Measurements from ENCODE around the gene NECTIN2. TPM values are rescaled to one million over a fixed set of nuclear protein-coding genes. Genes with fewer than 3 reads are reported as not detected.

The NECTIN2 gene
- total and polyA plus RNA-seq, 2 experiments from 2014 or later, result 60.5 to 71.7 TPM

- H3K4me3 ChIP-seq, result no peak overlapping the region
- H3K9me3 ChIP-seq (ENCODE audit: low read depth), result no peaks in the 10 kb centered on the region
- no peaks in the 10 kb centered on the region for H3K9me2 ChIP-seq (ENCODE audit: insufficient read depth)
- no peak overlapping the region for H3K4me2 ChIP-seq (ENCODE audit: unreplicated experiment)
- H3K27ac ChIP-seq, result no peak overlapping the region
- H3F3A ChIP-seq (ENCODE audit: insufficient read depth), result peaks cover 7% of the 10 kb centered on the region; the same call in 1 of the 2 replicates
- H2AFZ ChIP-seq, result no peak overlapping the region
- H3K9ac ChIP-seq, result no peak overlapping the region
- H3K36me3 ChIP-seq (ENCODE audit: low read depth), result no peaks in the 10 kb centered on the region
- no peak for DNase-seq
- TF ChIP-seq EZH2 (IDR thresholded peaks at IDR 0.05; ENCODE audit: insufficient read depth, poor library complexity, severe bottlenecking) (no peak), EZH2phosphoT487 (IDR thresholded peaks at IDR 0.05; ENCODE audit: insufficient read depth, low read depth) (no peak)
- 83 to 86% methylated on average over 13 of the region's 13 CpGs for WGBS, 2 experiments (ENCODE audit: low coverage in 1 of 2, low lambda C conversion rate in 2 of 2, missing lambda C conversion rate in 2 of 2)
- in situ Hi-C loops (cut with MboI), result no loop called here
- no peaks in the 10 kb centered on the region for H4K20me1 ChIP-seq (ENCODE audit: insufficient read depth)
- no peaks in the 10 kb centered on the region for H3K79me2 ChIP-seq (ENCODE audit: insufficient read depth)
- H3K27me3 ChIP-seq (replicated peaks; ENCODE audit: insufficient read depth), result no peaks in the 10 kb centered on the region
- no peaks in the 10 kb centered on the region for H3K4me1 ChIP-seq (ENCODE audit: insufficient read depth)
Measured at GRCh38 chr19:44803442-44804428, 42.4 kb upstream of the NECTIN2 start.

DNA sequence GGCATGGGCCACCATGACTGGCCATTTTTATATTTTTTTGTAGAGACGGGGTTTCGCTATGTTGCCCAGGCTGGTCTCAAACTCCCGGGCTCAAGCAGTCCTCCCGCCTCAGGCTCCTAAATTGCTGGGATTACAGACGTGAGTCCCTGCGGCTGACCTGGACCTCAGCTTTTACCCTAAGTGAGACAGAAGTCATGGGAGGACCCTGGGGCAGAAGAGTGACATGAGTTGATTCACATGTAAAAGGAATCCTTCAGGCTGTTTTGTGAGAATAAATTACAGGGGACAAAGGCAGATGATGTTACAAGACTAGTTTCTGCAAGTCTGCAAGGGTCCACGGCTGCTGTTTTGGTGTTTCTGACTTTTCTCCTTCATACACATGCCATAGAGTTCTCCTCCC, 39.8 kb upstream of the NECTIN2 start:
- Histone ChIP-seq H3K36me3 (ENCODE audit: low read depth) (no peaks in the 10 kb centered on the region), H3K4me3 (no peak overlapping the region), H4K20me1 (ENCODE audit: insufficient read depth) (no peaks in the 10 kb centered on the region), H3K9me3 (ENCODE audit: low read depth) (no peaks in the 10 kb centered on the region), H3K4me1 (ENCODE audit: insufficient read depth) (peaks cover 5% of the 10 kb centered on the region; the same call in 1 of the 2 replicates), H3K27me3 (replicated peaks; ENCODE audit: insufficient read depth) (no peaks in the 10 kb centered on the region), H3K4me2 (ENCODE audit: unreplicated experiment) (no peak overlapping the region), H3K9me2 (ENCODE audit: insufficient read depth) (no peaks in the 10 kb centered on the region), H3K9ac (no peak overlapping the region), H3F3A (ENCODE audit: insufficient read depth) (peaks cover 7% of the 10 kb centered on the region; the same call in 1 of the 2 replicates), H3K27ac (no peak overlapping the region), H2AFZ (no peak overlapping the region), H3K79me2 (ENCODE audit: insufficient read depth) (no peaks in the 10 kb centered on the region)
- in situ Hi-C loops (cut with MboI), result no loop called here
- no peak for DNase-seq
- 47 to 56% methylated on average over 7 of the region's 7 CpGs for WGBS, 2 experiments (ENCODE audit: low coverage in 1 of 2, low lambda C conversion rate in 2 of 2, missing lambda C conversion rate in 2 of 2)
- TF ChIP-seq EZH2phosphoT487 (IDR thresholded peaks at IDR 0.05; ENCODE audit: insufficient read depth, low read depth) (no peak), EZH2 (IDR thresholded peaks at IDR 0.05; ENCODE audit: insufficient read depth, poor library complexity, severe bottlenecking) (no peak)

DNA sequence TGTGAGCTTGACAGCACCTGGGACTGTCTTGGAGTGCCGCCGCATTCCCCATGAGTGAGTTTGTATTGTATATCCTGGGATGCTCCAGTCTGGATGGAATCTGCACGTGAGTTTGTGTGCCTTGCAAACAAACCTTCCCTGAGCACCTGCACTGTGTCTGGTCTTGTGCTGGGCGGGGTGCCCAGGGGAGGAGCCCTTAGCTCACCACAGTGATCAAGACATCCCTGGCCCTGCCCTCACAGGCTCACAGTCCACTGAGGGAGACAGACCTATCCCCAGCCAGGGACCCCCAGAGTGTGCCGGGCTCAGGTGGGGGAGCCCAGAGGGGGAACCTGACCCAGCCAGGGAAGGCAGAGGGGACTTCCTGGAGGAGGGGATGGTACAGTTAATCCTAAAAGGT, 38.9 kb upstream of the NECTIN2 start:
- Histone ChIP-seq H2AFZ (no peak overlapping the region), H3K4me2 (ENCODE audit: unreplicated experiment) (no peak overlapping the region), H3K27me3 (replicated peaks; ENCODE audit: insufficient read depth) (no peaks in the 10 kb centered on the region), H3K4me3 (no peak overlapping the region), H3K4me1 (ENCODE audit: insufficient read depth) (peaks cover 5% of the 10 kb centered on the region; the same call in 1 of the 2 replicates), H3K36me3 (ENCODE audit: low read depth) (no peaks in the 10 kb centered on the region), H3K79me2 (ENCODE audit: insufficient read depth) (no peaks in the 10 kb centered on the region), H3K9me3 (ENCODE audit: low read depth) (no peaks in the 10 kb centered on the region), H4K20me1 (ENCODE audit: insufficient read depth) (no peaks in the 10 kb centered on the region), H3K9me2 (ENCODE audit: insufficient read depth) (no peaks in the 10 kb centered on the region), H3K27ac (no peak overlapping the region), H3K9ac (no peak overlapping the region), H3F3A (ENCODE audit: insufficient read depth) (peaks cover 7% of the 10 kb centered on the region; the same call in 1 of the 2 replicates)
- 56% methylated on average over 5 of the region's 5 CpGs for WGBS, 2 experiments (ENCODE audit: low coverage in 1 of 2, low lambda C conversion rate in 2 of 2, missing lambda C conversion rate in 2 of 2)
- TF ChIP-seq EZH2phosphoT487 (IDR thresholded peaks at IDR 0.05; ENCODE audit: insufficient read depth, low read depth) (no peak), EZH2 (IDR thresholded peaks at IDR 0.05; ENCODE audit: insufficient read depth, poor library complexity, severe bottlenecking) (no peak)
- peak; percentile 16 for DNase-seq
- in situ Hi-C loops (cut with MboI), result no loop called here

DNA sequence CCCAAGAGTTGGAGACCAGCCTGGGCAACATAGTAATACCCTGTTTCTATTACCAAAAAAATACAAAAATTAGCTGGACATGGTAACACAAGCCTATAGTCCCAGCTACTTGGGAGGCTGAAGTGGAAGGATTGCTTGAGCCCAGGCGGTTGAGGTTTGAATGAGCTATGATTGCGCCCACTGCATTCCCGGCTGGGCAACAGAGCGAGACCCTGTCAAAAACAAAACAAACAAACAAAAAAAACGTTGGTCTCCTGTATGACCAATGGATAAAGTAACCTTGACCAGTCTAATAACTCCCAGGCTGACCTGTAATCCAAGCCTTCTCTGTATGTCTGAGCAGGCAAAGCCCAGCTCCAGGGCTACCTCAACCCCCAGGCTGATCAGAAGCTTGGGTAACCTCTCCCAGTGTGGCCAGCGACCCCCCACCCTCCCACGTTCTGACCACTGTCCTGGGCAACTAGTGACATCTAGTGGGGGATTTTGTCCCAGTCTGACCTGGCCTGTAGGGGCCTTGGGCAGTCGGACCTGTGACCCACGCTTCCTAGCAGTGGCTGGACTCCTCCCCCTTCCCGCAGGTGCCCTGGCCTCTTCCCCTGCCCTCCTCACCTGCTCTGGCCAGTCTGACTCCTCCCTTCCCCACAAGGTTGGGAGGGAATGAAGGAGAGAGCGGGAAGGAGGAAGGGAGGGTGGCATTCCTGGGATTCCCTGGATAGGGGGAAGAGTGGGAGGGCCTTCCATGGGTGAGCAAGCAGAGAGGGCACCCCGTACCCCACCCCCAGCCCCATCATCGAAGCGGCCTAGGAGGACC, 38.2 kb upstream of the NECTIN2 start:
- in situ Hi-C loops (cut with MboI), result no loop called here
- Histone ChIP-seq H3K79me2 (ENCODE audit: insufficient read depth) (no peaks in the 10 kb centered on the region), H3K9me2 (ENCODE audit: insufficient read depth) (no peaks in the 10 kb centered on the region), H3K27me3 (replicated peaks; ENCODE audit: insufficient read depth) (no peaks in the 10 kb centered on the region), H3K4me2 (ENCODE audit: unreplicated experiment) (no peak overlapping the region), H3F3A (ENCODE audit: insufficient read depth) (peaks cover 7% of the 10 kb centered on the region; the same call in 1 of the 2 replicates), H2AFZ (no peak overlapping the region), H4K20me1 (ENCODE audit: insufficient read depth) (no peaks in the 10 kb centered on the region), H3K9me3 (ENCODE audit: low read depth) (no peaks in the 10 kb centered on the region), H3K9ac (no peak overlapping the region), H3K27ac (no peak overlapping the region), H3K36me3 (ENCODE audit: low read depth) (no peaks in the 10 kb centered on the region), H3K4me1 (ENCODE audit: insufficient read depth) (peaks cover 5% of the 10 kb centered on the region; the same call in 1 of the 2 replicates), H3K4me3 (no peak overlapping the region)
- TF ChIP-seq EZH2 (IDR thresholded peaks at IDR 0.05; ENCODE audit: insufficient read depth, poor library complexity, severe bottlenecking) (no peak), EZH2phosphoT487 (IDR thresholded peaks at IDR 0.05; ENCODE audit: insufficient read depth, low read depth) (no peak)
- DNase-seq, result peak; percentile 23
- 30 to 31% methylated on average over 12 to 14 of the region's 14 CpGs for WGBS, 2 experiments (ENCODE audit: low coverage in 1 of 2, low lambda C conversion rate in 2 of 2, missing lambda C conversion rate in 2 of 2)

Measured in GM23248 (cell line).